ENCODE results near the gene DAPK2.

DAPK2 gene

DNA sequence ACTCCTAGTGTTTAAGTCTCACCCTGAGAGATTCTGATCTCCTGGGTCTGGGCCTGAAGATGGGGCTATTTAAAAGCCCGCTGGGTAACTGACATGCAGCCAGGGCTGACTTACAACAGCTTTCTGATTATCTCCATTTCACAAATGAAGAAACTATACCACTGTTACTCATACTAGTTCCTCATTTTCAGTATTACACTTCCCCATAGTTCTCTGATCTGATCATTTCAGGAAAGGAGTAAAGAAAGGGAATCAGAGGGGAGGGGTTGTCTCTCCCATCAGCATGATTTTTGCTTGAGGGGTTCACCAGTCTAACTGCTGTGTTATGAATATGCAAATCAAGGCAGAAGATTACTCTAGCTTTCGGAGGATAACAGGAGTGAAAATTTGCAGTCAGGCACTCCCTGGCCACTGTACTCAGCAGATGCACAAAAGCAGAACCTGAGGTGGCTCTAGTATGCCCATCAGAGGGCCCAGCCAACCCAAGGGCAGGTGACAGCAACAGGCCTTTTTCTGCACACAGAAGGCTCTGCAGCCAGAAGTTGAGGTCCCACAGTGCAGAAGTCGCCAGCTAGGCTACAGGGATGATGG lies 59.4 kb downstream of the DAPK2 start:
- peak; percentile 51 to 93 for DNase-seq (ENCODE audit: low read depth in 1 of 2, low spot score in 1 of 2)
- TF ChIP-seq SPI1 (IDR thresholded peaks at IDR 0.05; ENCODE audit: borderline replicate concordance, low read depth): peak; percentile 93
- TF ChIP-seq, protein P1, sequence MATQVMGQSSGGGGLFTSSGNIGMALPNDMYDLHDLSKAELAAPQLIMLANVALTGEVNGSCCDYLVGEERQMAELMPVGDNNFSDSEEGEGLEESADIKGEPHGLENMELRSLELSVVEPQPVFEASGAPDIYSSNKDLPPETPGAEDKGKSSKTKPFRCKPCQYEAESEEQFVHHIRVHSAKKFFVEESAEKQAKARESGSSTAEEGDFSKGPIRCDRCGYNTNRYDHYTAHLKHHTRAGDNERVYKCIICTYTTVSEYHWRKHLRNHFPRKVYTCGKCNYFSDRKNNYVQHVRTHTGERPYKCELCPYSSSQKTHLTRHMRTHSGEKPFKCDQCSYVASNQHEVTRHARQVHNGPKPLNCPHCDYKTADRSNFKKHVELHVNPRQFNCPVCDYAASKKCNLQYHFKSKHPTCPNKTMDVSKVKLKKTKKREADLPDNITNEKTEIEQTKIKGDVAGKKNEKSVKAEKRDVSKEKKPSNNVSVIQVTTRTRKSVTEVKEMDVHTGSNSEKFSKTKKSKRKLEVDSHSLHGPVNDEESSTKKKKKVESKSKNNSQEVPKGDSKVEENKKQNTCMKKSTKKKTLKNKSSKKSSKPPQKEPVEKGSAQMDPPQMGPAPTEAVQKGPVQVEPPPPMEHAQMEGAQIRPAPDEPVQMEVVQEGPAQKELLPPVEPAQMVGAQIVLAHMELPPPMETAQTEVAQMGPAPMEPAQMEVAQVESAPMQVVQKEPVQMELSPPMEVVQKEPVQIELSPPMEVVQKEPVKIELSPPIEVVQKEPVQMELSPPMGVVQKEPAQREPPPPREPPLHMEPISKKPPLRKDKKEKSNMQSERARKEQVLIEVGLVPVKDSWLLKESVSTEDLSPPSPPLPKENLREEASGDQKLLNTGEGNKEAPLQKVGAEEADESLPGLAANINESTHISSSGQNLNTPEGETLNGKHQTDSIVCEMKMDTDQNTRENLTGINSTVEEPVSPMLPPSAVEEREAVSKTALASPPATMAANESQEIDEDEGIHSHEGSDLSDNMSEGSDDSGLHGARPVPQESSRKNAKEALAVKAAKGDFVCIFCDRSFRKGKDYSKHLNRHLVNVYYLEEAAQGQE (IDR thresholded peaks at IDR 0.05; ENCODE audit: insufficient replicate concordance, low read depth): no peak
- H3K27me3 ChIP-seq (ENCODE audit: insufficient read depth, poor library complexity, severe bottlenecking): no peaks in the 10 kb centered on the region
- H3K27ac ChIP-seq (replicated peaks): peak overlapping the region; percentile 79
- H3K4me3 ChIP-seq (replicated peaks; ENCODE audit: insufficient read depth, low read length): no peak overlapping the region

DNA sequence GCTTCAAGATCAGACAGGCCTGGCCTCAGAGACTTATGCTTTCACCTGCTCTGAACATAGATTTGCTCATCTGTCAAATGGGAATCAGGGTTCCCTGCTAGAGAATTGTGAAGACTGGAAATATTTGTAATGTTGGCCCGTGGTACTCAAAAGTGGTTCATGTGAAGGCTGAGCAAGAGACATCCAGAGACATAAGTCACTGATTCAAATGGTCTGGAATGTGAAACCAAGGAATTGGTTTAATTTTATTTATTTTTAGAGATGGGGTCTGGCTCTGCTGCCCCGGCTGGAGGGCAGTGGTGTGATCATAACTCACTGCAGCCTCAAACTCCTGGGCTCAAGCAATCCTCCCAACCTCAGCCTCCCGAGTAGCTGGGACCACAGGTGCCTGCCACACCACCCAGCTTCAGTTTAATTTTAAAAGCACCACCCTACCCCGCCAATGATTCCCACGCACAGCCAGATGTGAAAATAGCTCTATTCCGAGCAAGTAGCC lies 60.1 kb downstream of the DAPK2 start:
- Histone ChIP-seq H3K4me3 (replicated peaks; ENCODE audit: insufficient read depth, low read length) (no peak overlapping the region), H3K27me3 (ENCODE audit: insufficient read depth, poor library complexity, severe bottlenecking) (no peaks in the 10 kb centered on the region), H3K27ac (replicated peaks) (peak overlapping the region; percentile 79)
- DNase-seq (ENCODE audit: low read depth in 1 of 2, low spot score in 1 of 2): no peak
- TF ChIP-seq, protein P1 (IDR thresholded peaks at IDR 0.05; ENCODE audit: insufficient replicate concordance, low read depth): no peak
- TF ChIP-seq SPI1 (IDR thresholded peaks at IDR 0.05; ENCODE audit: borderline replicate concordance, low read depth) (no peak), CTCF (IDR thresholded peaks at IDR 0.05; ENCODE audit: insufficient read depth, low read length) (no peak)

DNA sequence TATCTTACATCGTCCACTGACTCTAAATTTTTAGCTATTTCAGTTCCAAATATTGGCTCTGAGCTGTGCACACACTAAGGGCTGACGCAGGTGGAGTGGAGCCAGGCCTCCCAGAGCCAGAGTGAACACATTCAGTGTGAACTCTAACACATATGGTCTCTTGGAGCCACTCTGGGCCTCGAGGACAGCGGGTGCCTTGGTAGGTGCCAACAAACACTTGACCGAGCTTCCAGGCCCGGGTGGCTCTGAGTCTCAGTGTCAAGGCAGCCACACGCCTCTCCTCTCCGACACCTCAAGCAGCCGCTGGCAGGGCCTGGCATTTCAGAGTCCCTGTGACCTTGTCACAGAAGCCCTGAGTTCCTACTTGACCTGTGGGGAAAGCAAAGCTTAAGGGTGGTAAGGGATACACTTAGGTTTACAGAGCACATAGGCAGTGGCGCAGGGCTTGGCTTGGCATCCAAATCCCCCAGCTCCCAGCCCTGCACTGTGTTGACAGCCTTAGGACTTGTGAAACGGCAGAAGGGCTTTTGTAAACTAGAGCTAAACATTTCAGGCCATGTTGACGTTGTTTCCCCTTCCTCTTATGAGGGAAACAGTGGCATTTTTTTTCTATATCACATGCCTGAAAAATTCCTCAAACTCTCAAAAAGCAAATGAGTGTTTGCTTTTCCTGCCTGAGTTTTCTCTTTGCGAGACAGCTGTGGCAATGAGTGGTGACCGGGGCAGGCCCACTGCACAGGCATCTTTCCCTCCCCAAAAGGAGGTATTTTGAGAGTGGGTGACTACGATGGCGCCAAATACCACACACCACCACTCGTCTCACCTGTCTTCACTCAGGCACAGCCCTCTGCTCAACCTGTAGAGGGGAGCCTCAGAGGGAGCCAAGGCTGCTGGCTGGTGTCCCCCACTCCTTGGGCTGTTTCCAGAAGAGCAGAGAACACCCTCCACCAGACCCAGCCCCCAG lies 60.8 kb downstream of the DAPK2 start:
- TF ChIP-seq, protein P1 (IDR thresholded peaks at IDR 0.05; ENCODE audit: insufficient replicate concordance, low read depth): no peak
- TF ChIP-seq CTCF (IDR thresholded peaks at IDR 0.05; ENCODE audit: insufficient read depth, low read length) (no peak), SPI1 (IDR thresholded peaks at IDR 0.05; ENCODE audit: borderline replicate concordance, low read depth) (peak; percentile 19; the same call in 1 of the 2 replicates), GABPA (IDR thresholded peaks at IDR 0.05; ENCODE audit: low read depth) (no peak)
- peak in 1 of 2 experiments; percentile 67 for DNase-seq (ENCODE audit: low read depth in 1 of 2, low spot score in 1 of 2)

More for the DNA sequence above, 60.8 kb downstream of the DAPK2 start:
- H3K4me3 ChIP-seq (replicated peaks; ENCODE audit: insufficient read depth, low read length): no peak overlapping the region
- no peaks in the 10 kb centered on the region for H3K27me3 ChIP-seq (ENCODE audit: insufficient read depth, poor library complexity, severe bottlenecking)
- peak overlapping the region; percentile 79 for H3K27ac ChIP-seq (replicated peaks)

Measured in HL-60 (cell line).